K562 (cell line): Measurements from ENCODE around the gene MYO1D. TPM values are rescaled to one million over a fixed set of nuclear protein-coding genes. Genes with fewer than 3 reads are reported as not detected.

Experiments
- ATAC-seq: fragments of 200-7000 bp; cut with Tn5 transposase; 3 replicates; pipeline ENCODE4 v1.9.1; 2020; ENCODE audit warnings: moderate library complexity
- BruUV-seq: library from RNA; stranded (reverse); fragments of 400-500 nt; replicated peaks from 2 replicates; lab custom pipeline; 2021; lab: Mats Ljungman, UMichigan
- CTCF ChIA-PET: fragments of 300-600 bp; formaldehyde crosslinking; extraction: SDS; loops from one replicate; lab custom pipeline; 2021; ENCODE audit warnings: low intra/inter-chr PET ratio; lab: Yijun Ruan, JAX
- POLR2A ChIA-PET: fragments of 300-600, 350-650 bp; sonication (Branson Sonifier 250); formaldehyde crosslinking; extraction: SDS; loops from one replicate; lab custom pipeline; 2021; ENCODE audit warnings: antibody characterized with exemption, inconsistent platforms; lab: Yijun Ruan, JAX
- DNase-seq, 4 experiments: peaks; one replicate each; pipeline versions ENCODE4 v3.0.0 to v3.0.0-alpha.2; 2011 to 2018; ENCODE audit warnings: low spot score in 3 of 4, mixed read lengths in 3 of 4; ENCODE audit errors: extremely low read depth in 1 of 4
- FAIRE-seq: peaks from 2 replicates; lab custom pipeline; 2011; peaks lifted over from hg19 to GRCh38; lab: Jason Lieb, UNC
- H2AFZ ChIP-seq: 2 replicates; pipeline ENCODE4 v1.6.0; 2011; ENCODE audit warnings: low read depth, low read length, control low read depth, inconsistent platforms
- H3K27ac ChIP-seq: fragments of 200-600 bp; 3 replicates; pipeline ENCODE4 v1.8.0; 2011; ENCODE audit warnings: low read depth, mild to moderate bottlenecking, control low read depth, inconsistent platforms, low read length, moderate library complexity, mixed read lengths; ENCODE audit errors: extremely low read depth
- H3K27me3 ChIP-seq, 2 experiments: fragments of 300-600 bp in 1 of 2; 2 replicates in 1 of 2; 3 replicates in 1 of 2; pipeline versions ENCODE4 v1.6.0 to v1.8.0; 2011; ENCODE audit warnings: inconsistent platforms in 2 of 2, low read length in 2 of 2, mild to moderate bottlenecking in 1 of 2, mixed read lengths in 1 of 2, moderate library complexity in 1 of 2; ENCODE audit not compliant: control insufficient read depth in 2 of 2, insufficient read depth in 2 of 2
- H3K36me3 ChIP-seq: fragments of 300-600 bp; 3 replicates; pipeline ENCODE4 v1.8.0; 2011; ENCODE audit warnings: mild to moderate bottlenecking, low read length, inconsistent platforms; ENCODE audit not compliant: control insufficient read depth, insufficient read depth
- H3K4me1 ChIP-seq, 2 experiments: fragments of 200-600 bp in 1 of 2; replicated peaks in 1 of 2; 2 replicates in 1 of 2; 3 replicates in 1 of 2; pipeline versions ENCODE4 v1.5.1 to v1.8.0; 2011; ENCODE audit warnings: inconsistent platforms in 2 of 2, low read length in 2 of 2, mild to moderate bottlenecking in 1 of 2, mixed read lengths in 1 of 2, moderate library complexity in 1 of 2; ENCODE audit not compliant: control insufficient read depth in 2 of 2, insufficient read depth in 2 of 2
- H3K4me2 ChIP-seq: 2 replicates; pipeline ENCODE4 v1.6.1; 2011; ENCODE audit warnings: low read length, control low read depth, inconsistent platforms, mixed read lengths; ENCODE audit not compliant: insufficient read depth
- H3K4me3 ChIP-seq: fragments of 200-600 bp; sonication (generic), shearing (Covaris generic); 2 replicates; pipeline ENCODE4 v1.5.1; 2016; ENCODE audit warnings: control low read depth, inconsistent platforms
- H3K79me2 ChIP-seq: fragments of 200-600 bp; 3 replicates; pipeline ENCODE4 v1.8.0; 2011; ENCODE audit warnings: low read length, inconsistent platforms; ENCODE audit not compliant: control insufficient read depth, insufficient read depth
- H3K9ac ChIP-seq, 2 experiments: 2 replicates each; pipeline versions ENCODE4 v1.6.0 to v1.6.1; 2011; ENCODE audit warnings: low read depth in 2 of 2, low read length in 2 of 2, control low read depth in 1 of 2, inconsistent platforms in 1 of 2, mild to moderate bottlenecking in 1 of 2, mixed read lengths in 1 of 2; ENCODE audit not compliant: insufficient read depth in 1 of 2
- H3K9me1 ChIP-seq: one replicate; pipeline ENCODE4 v1.6.0; 2011; ENCODE audit warnings: inconsistent platforms, mild to moderate bottlenecking, low read length, moderate library complexity; ENCODE audit not compliant: control insufficient read depth, insufficient read depth
- H3K9me3 ChIP-seq: replicated peaks from 2 replicates; pipeline ENCODE4 v1.5.1; 2011; ENCODE audit warnings: low read depth, low read length, inconsistent platforms; ENCODE audit not compliant: control insufficient read depth, insufficient read depth
- H4K20me1 ChIP-seq: replicated peaks from 2 replicates; pipeline ENCODE4 v1.6.1; 2011; ENCODE audit warnings: low read length, inconsistent platforms, mixed read lengths; ENCODE audit not compliant: control insufficient read depth, insufficient read depth
- BDP1 ChIP-seq: IDR thresholded peaks from 3 replicates; pipeline ENCODE4 v1.6.1; 2011; ENCODE audit not compliant: insufficient read length, insufficient read depth
- CEBPB ChIP-seq: fragments of 450-650 bp; IDR thresholded peaks from 2 replicates; pipeline ENCODE4 v1.6.1; 2016; ENCODE audit warnings: missing genetic modification characterization, missing compliant biosample characterization
- CTBP1 ChIP-seq: fragments of 450-650 bp; IDR thresholded peaks from 2 replicates; pipeline ENCODE4 v1.6.1; 2016; ENCODE audit warnings: borderline replicate concordance
- HNRNPUL1 ChIP-seq: fragments of 200-400 bp; formaldehyde crosslinking; IDR thresholded peaks from 2 replicates; pipeline ENCODE4 v1.6.1; 2017; ENCODE audit warnings: low read length
- KAT2B ChIP-seq: IDR thresholded peaks from one replicate; pipeline ENCODE4 v1.6.1; 2012; ENCODE audit warnings: low read depth, mild to moderate bottlenecking, control low read depth, inconsistent platforms, low read length, moderate library complexity
- NR3C1 ChIP-seq: sonication (generic); formaldehyde crosslinking; IDR thresholded peaks from 2 replicates; pipeline ENCODE4 v1.8.1; 2022; ENCODE audit warnings: missing genetic modification reagents
- ZEB2 ChIP-seq: fragments of 450-650 bp; IDR thresholded peaks from 2 replicates; pipeline ENCODE4 v1.6.1; 2016
- ZNF316 ChIP-seq: fragments of 450-650 bp; IDR thresholded peaks from 2 replicates; pipeline ENCODE4 v1.6.1; 2016
- WGBS: fragments of 100-300 bp; shearing (Covaris generic); methylation state at CpG from one replicate; pipeline ENCODE4 v1.1.6; 2016; ENCODE audit warnings: low coverage, mixed read lengths; ENCODE audit not compliant: insufficient coverage; ENCODE audit errors: missing lambda C conversion rate; 5-methylcytosine and 5-hydroxymethylcytosine counted together
- in situ Hi-C: fragments of 300-500 bp; cut with MboI; formaldehyde crosslinking; loops from 4 replicates; pipeline ENCODE4 v1.15.0; 2018; ENCODE audit warnings: inconsistent platforms, mixed read lengths
- intact Hi-C: fragments of 100-400 bp; cut with micrococcal nuclease; formaldehyde crosslinking; loops from 2 replicates; pipeline ENCODE4 v1.14.2; 2022
- polyA plus RNA-seq, 8 experiments: library from polyadenylated mRNA; depleted of rRNA in 4 of 8; stranded (reverse) in 5 of 8; unstranded in 3 of 8; fragments of >200 nt; fragmentation: Nextera tagmentation in 2 of 8; fragmentation: Illumina TruSeq in 1 of 8; extraction: Ambion mirVana in 2 of 8; extraction: Trizol in 1 of 8; gene quantifications; 2 replicates each; pipeline versions ENCODE4 v1.2.1 to v1.2.3, GENCODE V29; 2011 to 2014; ENCODE audit warnings: inconsistent platforms in 1 of 8, missing spikeins in 1 of 8
- total RNA-seq, 7 experiments: library from RNA; depleted of rRNA in 6 of 7; stranded (reverse); fragments of >200 nt in 6 of 7; fragmentation: Illumina TruSeq in 2 of 7; extraction: Trizol in 2 of 7; gene quantifications; 2 replicates each; pipeline versions ENCODE4 v1.2.1 to v1.2.3, GENCODE V29; 2011 to 2021; ENCODE audit warnings: low replicate concordance in 1 of 7
- TF ChIP-seq, protein P1 (sequence below): sonication (generic); formaldehyde crosslinking; IDR thresholded peaks from 2 replicates; pipeline ENCODE4 v1.8.0; 2022; ENCODE audit warnings: missing genetic modification reagents, mild to moderate bottlenecking, borderline replicate concordance
- TF ChIP-seq, protein P2 (sequence below): fragments of 450-650 bp; formaldehyde crosslinking; IDR thresholded peaks from 2 replicates; pipeline ENCODE4 v1.4.0; 2020; ENCODE audit warnings: mild to moderate bottlenecking
- TF ChIP-seq, protein P3 (sequence below), 2 experiments: fragments of 450-650 bp; conservative IDR thresholded peaks; 2 replicates each; pipeline ENCODE4 v1.6.1; 2017; ENCODE audit warnings: mild to moderate bottlenecking in 2 of 2, moderate library complexity in 2 of 2

Gene MYO1D
- total and polyA plus RNA-seq, 9 of the 15 experiments (the other 6 are each of a cell fraction or from before 2014, with no cell fraction given): 2.1 to 71.2 (median 45.4) TPM

DNA sequence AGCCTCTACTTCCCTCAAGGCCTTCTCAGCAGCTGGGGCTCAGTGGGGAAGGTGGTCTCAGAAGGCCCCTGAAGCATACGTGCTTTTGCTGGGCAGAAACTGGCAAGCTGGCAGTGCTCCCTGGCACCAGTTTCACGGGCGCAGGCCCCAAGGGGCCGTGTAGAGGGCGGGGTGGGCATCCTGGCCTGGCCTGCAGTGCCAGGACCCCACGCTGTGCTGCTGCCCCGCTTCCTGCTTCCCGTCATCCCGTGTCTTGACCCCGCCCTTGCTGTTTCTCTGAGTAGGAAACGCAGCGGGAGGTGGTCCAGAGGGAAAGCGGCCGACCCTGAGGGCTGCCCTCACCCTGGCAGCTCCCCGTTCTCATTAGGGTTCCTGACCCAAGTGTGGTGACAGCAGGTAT lies 383.4 kb downstream of the MYO1D start:
- ChIA-PET POLR2A (no interaction called here), CTCF (no interaction called here)
- Histone ChIP-seq H3K9ac (no peak overlapping the region; a peak in 1 of 4 replicates), H3K27me3 (no peaks in the 10 kb centered on the region), H3K4me3 (no peak overlapping the region), H2AFZ (no peak overlapping the region), H3K4me2 (no peak overlapping the region), H3K4me1 (peaks cover 7 to 29% of the 10 kb centered on the region in 2 experiments; a peak in 4 of 5 replicates), H4K20me1 (0 out of 2 replicates have a peak, but pooled peaks cover 6% of the 10 kb centered on the region), H3K9me1 (no peaks in the 10 kb centered on the region), H3K9me3 (no peaks in the 10 kb centered on the region), H3K79me2 (peaks cover 5% of the 10 kb centered on the region; the same call in 1 of the 3 replicates), H3K36me3 (peaks cover 26% of the 10 kb centered on the region; the same call in 2 of the 3 replicates), H3K27ac (no peak overlapping the region)
- BruUV-seq: no TSS peak
- ATAC-seq: no peak
- no peak for TF ChIP-seq BDP1
- TF ChIP-seq, protein P1, sequence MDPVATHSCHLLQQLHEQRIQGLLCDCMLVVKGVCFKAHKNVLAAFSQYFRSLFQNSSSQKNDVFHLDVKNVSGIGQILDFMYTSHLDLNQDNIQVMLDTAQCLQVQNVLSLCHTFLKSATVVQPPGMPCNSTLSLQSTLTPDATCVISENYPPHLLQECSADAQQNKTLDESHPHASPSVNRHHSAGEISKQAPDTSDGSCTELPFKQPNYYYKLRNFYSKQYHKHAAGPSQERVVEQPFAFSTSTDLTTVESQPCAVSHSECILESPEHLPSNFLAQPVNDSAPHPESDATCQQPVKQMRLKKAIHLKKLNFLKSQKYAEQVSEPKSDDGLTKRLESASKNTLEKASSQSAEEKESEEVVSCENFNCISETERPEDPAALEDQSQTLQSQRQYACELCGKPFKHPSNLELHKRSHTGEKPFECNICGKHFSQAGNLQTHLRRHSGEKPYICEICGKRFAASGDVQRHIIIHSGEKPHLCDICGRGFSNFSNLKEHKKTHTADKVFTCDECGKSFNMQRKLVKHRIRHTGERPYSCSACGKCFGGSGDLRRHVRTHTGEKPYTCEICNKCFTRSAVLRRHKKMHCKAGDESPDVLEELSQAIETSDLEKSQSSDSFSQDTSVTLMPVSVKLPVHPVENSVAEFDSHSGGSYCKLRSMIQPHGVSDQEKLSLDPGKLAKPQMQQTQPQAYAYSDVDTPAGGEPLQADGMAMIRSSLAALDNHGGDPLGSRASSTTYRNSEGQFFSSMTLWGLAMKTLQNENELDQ: no peak
- TF ChIP-seq, protein P2, sequence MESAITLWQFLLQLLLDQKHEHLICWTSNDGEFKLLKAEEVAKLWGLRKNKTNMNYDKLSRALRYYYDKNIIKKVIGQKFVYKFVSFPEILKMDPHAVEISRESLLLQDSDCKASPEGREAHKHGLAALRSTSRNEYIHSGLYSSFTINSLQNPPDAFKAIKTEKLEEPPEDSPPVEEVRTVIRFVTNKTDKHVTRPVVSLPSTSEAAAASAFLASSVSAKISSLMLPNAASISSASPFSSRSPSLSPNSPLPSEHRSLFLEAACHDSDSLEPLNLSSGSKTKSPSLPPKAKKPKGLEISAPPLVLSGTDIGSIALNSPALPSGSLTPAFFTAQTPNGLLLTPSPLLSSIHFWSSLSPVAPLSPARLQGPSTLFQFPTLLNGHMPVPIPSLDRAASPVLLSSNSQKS (CRISPR knock-in tag): no peak
- no peak for TF ChIP-seq ZEB2
- TF ChIP-seq CTBP1: no peak
- TF ChIP-seq KAT2B: no peak
- TF ChIP-seq, protein P3, sequence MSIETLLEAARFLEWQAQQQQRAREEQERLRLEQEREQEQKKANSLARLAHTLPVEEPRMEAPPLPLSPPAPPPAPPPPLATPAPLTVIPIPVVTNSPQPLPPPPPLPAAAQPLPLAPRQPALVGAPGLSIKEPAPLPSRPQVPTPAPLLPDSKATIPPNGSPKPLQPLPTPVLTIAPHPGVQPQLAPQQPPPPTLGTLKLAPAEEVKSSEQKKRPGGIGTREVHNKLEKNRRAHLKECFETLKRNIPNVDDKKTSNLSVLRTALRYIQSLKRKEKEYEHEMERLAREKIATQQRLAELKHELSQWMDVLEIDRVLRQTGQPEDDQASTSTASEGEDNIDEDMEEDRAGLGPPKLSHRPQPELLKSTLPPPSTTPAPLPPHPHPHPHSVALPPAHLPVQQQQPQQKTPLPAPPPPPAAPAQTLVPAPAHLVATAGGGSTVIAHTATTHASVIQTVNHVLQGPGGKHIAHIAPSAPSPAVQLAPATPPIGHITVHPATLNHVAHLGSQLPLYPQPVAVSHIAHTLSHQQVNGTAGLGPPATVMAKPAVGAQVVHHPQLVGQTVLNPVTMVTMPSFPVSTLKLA (conservative IDR thresholded peaks at IDR 0.05): no peak
- no peak for TF ChIP-seq HNRNPUL1
- no peak for TF ChIP-seq CEBPB (tag)
- TF ChIP-seq NR3C1 (CRISPR knock-in tag): no peak
- no peak for TF ChIP-seq ZNF316
- 72% methylated on average over 13 of the region's 15 CpGs for WGBS
- intact Hi-C loops: no loop called here
- no peak for DNase-seq
- no peak for FAIRE-seq
- in situ Hi-C loops: no loop called here
